ENCODE data around the gene PGRMC2.

PGRMC2 gene

GRCh38 chr4:128289523-128290158, 2.0 kb upstream of the PGRMC2 start:
- peak; percentile 78 to 89 for DNase-seq
- TF ChIP-seq POLR2A (IDR thresholded peaks at IDR 0.05; ENCODE audit: low read length) = peak; percentile 85
- TF ChIP-seq GATA1 (IDR thresholded peaks at IDR 0.05; ENCODE audit: low read depth, low read length) = no peak

GRCh38 chr4:128288689-128289106, 1.1 kb upstream of the PGRMC2 start:
- TF ChIP-seq POLR2A (IDR thresholded peaks at IDR 0.05; ENCODE audit: low read length) = no peak
- no peak for TF ChIP-seq GATA1 (IDR thresholded peaks at IDR 0.05; ENCODE audit: low read depth, low read length)
- peak; percentile 73 to 84 for DNase-seq

GRCh38 chr4:128287871-128288688, 467 bp upstream of the PGRMC2 start:
- DNase-seq = peak; percentile 100
- no peak for TF ChIP-seq GATA1 (IDR thresholded peaks at IDR 0.05; ENCODE audit: low read depth, low read length)
- TF ChIP-seq POLR2A (IDR thresholded peaks at IDR 0.05; ENCODE audit: low read length) = peak; percentile 99

- TF ChIP-seq POLR2A (IDR thresholded peaks at IDR 0.05; ENCODE audit: low read length) = peak; percentile 75
- no peak for TF ChIP-seq GATA1 (IDR thresholded peaks at IDR 0.05; ENCODE audit: low read depth, low read length)
- peak; percentile 71 to 75 for DNase-seq
Measured at GRCh38 chr4:128286474-128287058, 1.0 kb downstream of the PGRMC2 start.

- TF ChIP-seq POLR2A (IDR thresholded peaks at IDR 0.05; ENCODE audit: low read length) (no peak), GATA1 (IDR thresholded peaks at IDR 0.05; ENCODE audit: low read depth, low read length) (no peak)
- DNase-seq = peak in 1 of 2 experiments; percentile 41
Measured at GRCh38 chr4:128285085-128285997, 2.3 kb downstream of the PGRMC2 start.

- DNase-seq = no peak
- TF ChIP-seq GATA1 (IDR thresholded peaks at IDR 0.05; ENCODE audit: low read depth, low read length) (no peak), POLR2A (IDR thresholded peaks at IDR 0.05; ENCODE audit: low read length) (no peak)
Measured at GRCh38 chr4:128284317-128284716, 3.3 kb downstream of the PGRMC2 start.

- no peak for DNase-seq
Measured at GRCh38 chr4:128283071-128283470, 4.5 kb downstream of the PGRMC2 start.

GRCh38 chr4:128282516-128282915, 5.1 kb downstream of the PGRMC2 start:
- TF ChIP-seq GATA1 (IDR thresholded peaks at IDR 0.05; ENCODE audit: low read depth, low read length) (no peak), POLR2A (IDR thresholded peaks at IDR 0.05; ENCODE audit: low read length) (no peak)
- DNase-seq = no peak

More at GRCh38 chr4:128283071-128283470, 4.5 kb downstream of the PGRMC2 start:
- TF ChIP-seq GATA1 (IDR thresholded peaks at IDR 0.05; ENCODE audit: low read depth, low read length) (no peak), POLR2A (IDR thresholded peaks at IDR 0.05; ENCODE audit: low read length) (no peak)

GRCh38 chr4:128281354-128281753, 6.3 kb downstream of the PGRMC2 start:
- DNase-seq = no peak
- no peak for TF ChIP-seq GATA1 (IDR thresholded peaks at IDR 0.05; ENCODE audit: low read depth, low read length)
- no peak for TF ChIP-seq POLR2A (IDR thresholded peaks at IDR 0.05; ENCODE audit: low read length)

- no peak for DNase-seq
Measured at GRCh38 chr4:128279624-128280225, 7.9 kb downstream of the PGRMC2 start.

GRCh38 chr4:128277856-128278255, 9.8 kb downstream of the PGRMC2 start:
- DNase-seq = no peak
- TF ChIP-seq GATA1 (IDR thresholded peaks at IDR 0.05; ENCODE audit: low read depth, low read length) = no peak
- no peak for TF ChIP-seq POLR2A (IDR thresholded peaks at IDR 0.05; ENCODE audit: low read length)

More at GRCh38 chr4:128279624-128280225, 7.9 kb downstream of the PGRMC2 start:
- no peak for TF ChIP-seq POLR2A (IDR thresholded peaks at IDR 0.05; ENCODE audit: low read length)
- TF ChIP-seq GATA1 (IDR thresholded peaks at IDR 0.05; ENCODE audit: low read depth, low read length) = no peak

GRCh38 chr4:128275346-128275745, 12.3 kb downstream of the PGRMC2 start:
- TF ChIP-seq GATA1 (IDR thresholded peaks at IDR 0.05; ENCODE audit: low read depth, low read length) = no peak
- TF ChIP-seq POLR2A (IDR thresholded peaks at IDR 0.05; ENCODE audit: low read length) = no peak
- no peak for DNase-seq

GRCh38 chr4:128271551-128271950, 16.1 kb downstream of the PGRMC2 start:
- TF ChIP-seq GATA1 (IDR thresholded peaks at IDR 0.05; ENCODE audit: low read depth, low read length) = no peak
- no peak for TF ChIP-seq POLR2A (IDR thresholded peaks at IDR 0.05; ENCODE audit: low read length)
- no peak for DNase-seq

Data from erythroblast (primary cell).